Mucosa of descending colon (tissue), 3 donors: ENCODE measurements around the gene IQGAP2. TPM values are rescaled to one million over a fixed set of nuclear protein-coding genes. Genes with fewer than 3 reads are reported as not detected.
A peak's percentile ranks its signal among the peaks of the same experiment; 100 is the strongest.

ENCODE experiments used
- ATAC-seq: fragments of 200-7000 bp; cut with Tn5 transposase; one replicate; pipeline ENCODE4 v1.9.1; 2020; ENCODE audit warnings: mild to moderate bottlenecking, moderate library complexity
- DNase-seq, 3 donors: peaks; one replicate each; pipeline ENCODE4 v3.0.0-alpha.2; 2020
- H3K36me3 ChIP-seq: fragments of 200-600 bp; one replicate; pipeline ENCODE4 v1.8.0; 2021; ENCODE audit warnings: low read depth, mild to moderate bottlenecking
- H3K4me1 ChIP-seq: fragments of 200-600 bp; one replicate; pipeline ENCODE4 v1.8.0; 2021; ENCODE audit warnings: low read depth, mild to moderate bottlenecking
- H3K4me3 ChIP-seq: fragments of 200-600 bp; one replicate; pipeline ENCODE4 v1.8.0; 2021; ENCODE audit warnings: mild to moderate bottlenecking
- H3K9me3 ChIP-seq: fragments of 200-600 bp; one replicate; pipeline ENCODE4 v1.8.0; 2021; ENCODE audit warnings: mild to moderate bottlenecking
- CTCF ChIP-seq: fragments of 200-600 bp; IDR thresholded peaks from one replicate; pipeline ENCODE4 v1.8.0; 2022; ENCODE audit warnings: antibody characterized with exemption, mild to moderate bottlenecking
- intact Hi-C, 2 donors: fragments of 100-400 bp; cut with DNase I in 1 of 2; cut with micrococcal nuclease in 1 of 2; formaldehyde crosslinking; loops; one replicate each; pipeline versions ENCODE4 v1.11.0 to v1.11.1; 2022; cut with DNase I, micrococcal nuclease
- total RNA-seq, 3 donors: library from RNA; stranded (reverse); fragmentation: NEBNext Ultra II Directional in 2 of 3; extraction: Animal tissue kit (Norgen Biotek cat#: 25700) in 2 of 3; gene quantifications; one replicate each; pipeline versions ENCODE4 v1.2.1 to v1.2.4, GENCODE V29; 2021 to 2023
- donor health status: DM: no; HTN: no; CAD: no; lungs with moderate emphysema.
- donor health status: DM: no; HTN: no; CAD: no.
- donor health status: DM: no; HTN: yes; CAD: no.

IQGAP2 gene
- total RNA-seq, 3 donors from 2014 or later = 59.7 to 159 (median 84.8) TPM

- DNase-seq = no peak
- TF ChIP-seq CTCF = no peak
- intact Hi-C loops = no loop called here
- Histone ChIP-seq H3K4me3 (no peak overlapping the region), H3K9me3 (no peaks in the 10 kb centered on the region), H3K36me3 (no peaks in the 10 kb centered on the region), H3K4me1 (peaks cover 12% of the 10 kb centered on the region)
- peak; percentile 89 for ATAC-seq
Observed at GRCh38 chr5:76379855-76380254, 23.2 kb upstream of the IQGAP2 start.

DNA sequence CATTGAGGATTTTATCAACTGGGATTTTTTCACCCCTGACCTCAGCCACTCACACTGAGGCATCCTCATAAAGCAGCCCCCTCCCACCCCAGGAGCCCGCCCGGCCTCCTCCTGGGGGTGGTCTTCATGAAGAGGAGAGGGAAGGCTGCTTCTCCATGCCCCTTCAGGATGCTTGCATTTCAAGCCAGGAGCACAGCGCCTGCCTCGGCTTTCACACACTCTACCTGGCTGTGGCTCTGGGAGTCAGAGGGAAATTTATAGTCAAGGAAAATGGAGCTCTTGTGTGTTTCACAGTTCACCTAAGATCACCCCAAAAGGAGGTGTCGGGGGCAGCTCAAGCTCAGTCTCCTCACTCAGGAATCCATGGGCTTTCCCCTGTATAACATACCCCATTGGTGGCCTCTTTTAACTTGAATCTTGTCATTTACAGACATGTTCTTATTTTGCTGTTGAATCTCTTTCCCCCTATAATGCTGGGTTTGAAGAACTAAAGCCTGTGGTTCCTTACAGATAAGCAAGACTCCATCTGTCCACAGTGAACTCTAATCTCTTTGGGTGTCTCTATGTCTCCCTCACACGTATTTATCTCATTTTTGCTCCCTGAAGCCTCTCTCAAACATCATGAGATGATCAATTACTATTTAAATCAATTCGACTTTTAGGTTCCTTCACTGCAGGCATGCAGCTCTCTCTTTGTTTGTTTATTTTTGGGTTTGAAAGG is 22.6 kb upstream of the IQGAP2 start:
- DNase-seq = peak in 1 of 3 donors; percentile 51
- peaks cover 12% of the 10 kb centered on the region for H3K4me1 ChIP-seq
- intact Hi-C loops = no loop called here

GRCh38 chr5:76383126-76383832 is 19.8 kb upstream of the IQGAP2 start:
- intact Hi-C loops = no loop called here
- Histone ChIP-seq H3K4me1 (peaks cover 24% of the 10 kb centered on the region), H3K9me3 (no peaks in the 10 kb centered on the region), H3K4me3 (no peak overlapping the region), H3K36me3 (no peaks in the 10 kb centered on the region)
- ATAC-seq = no peak
- no peak for TF ChIP-seq CTCF
- DNase-seq = no peak

More for the DNA sequence above, 22.6 kb upstream of the IQGAP2 start:
- no peak for TF ChIP-seq CTCF
- H3K4me3 ChIP-seq = no peak overlapping the region
- ATAC-seq = peak; percentile 7
- H3K36me3 ChIP-seq = no peaks in the 10 kb centered on the region
- no peaks in the 10 kb centered on the region for H3K9me3 ChIP-seq

DNA sequence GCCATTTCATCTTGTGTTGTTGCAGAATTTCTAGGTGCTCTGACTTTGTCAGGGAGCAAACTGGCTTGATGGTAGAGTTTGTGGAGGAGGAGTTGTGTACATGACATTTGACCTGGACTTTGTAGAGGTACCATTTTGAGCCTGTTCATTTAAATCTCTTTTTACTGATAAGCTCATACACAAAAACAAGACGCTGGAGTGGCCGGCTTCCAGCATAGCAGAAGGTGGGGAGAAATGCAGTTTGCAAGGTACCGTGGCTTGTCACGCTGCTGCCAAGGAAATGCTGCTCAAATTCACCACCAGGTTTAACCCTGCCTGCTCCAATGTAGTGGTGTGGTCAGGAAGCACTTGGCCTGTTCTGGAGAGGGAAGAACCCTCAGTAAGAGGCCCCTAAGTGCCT is 18.9 kb upstream of the IQGAP2 start:
- Histone ChIP-seq H3K36me3 (no peaks in the 10 kb centered on the region), H3K9me3 (no peaks in the 10 kb centered on the region), H3K4me3 (no peak overlapping the region), H3K4me1 (peaks cover 27% of the 10 kb centered on the region)
- no peak for TF ChIP-seq CTCF
- DNase-seq (no peak), ATAC-seq (no peak)
- intact Hi-C loops = no loop called here

GRCh38 chr5:76384705-76385104 is 18.4 kb upstream of the IQGAP2 start:
- H3K4me1 ChIP-seq = peaks cover 22% of the 10 kb centered on the region
- TF ChIP-seq CTCF = no peak
- intact Hi-C loops = no loop called here

More at GRCh38 chr5:76384705-76385104, 18.4 kb upstream of the IQGAP2 start:
- H3K9me3 ChIP-seq = no peaks in the 10 kb centered on the region
- DNase-seq (no peak), ATAC-seq (no peak)
- H3K4me3 ChIP-seq = no peak overlapping the region
- H3K36me3 ChIP-seq = no peaks in the 10 kb centered on the region
